ENCODE data around the gene ISCA2.

Gene ISCA2

GRCh38 chr14:74501691-74502090, 8.1 kb downstream of the ISCA2 start:
- DNase-seq (ENCODE audit: low read depth, low spot score) = no peak
- in situ Hi-C loops (cut with HindIII; ENCODE audit: low sequenced_read_pairs) = no loop called here
- no peak for TF ChIP-seq CTCF (IDR thresholded peaks at IDR 0.05; ENCODE audit: low read depth, low read length)
- no peak overlapping the region for H3K4me3 ChIP-seq (ENCODE audit: low read depth, low read length)

- DNase-seq (ENCODE audit: low read depth, low spot score) = no peak
- TF ChIP-seq CTCF (IDR thresholded peaks at IDR 0.05; ENCODE audit: low read depth, low read length) = peak; percentile 71
- in situ Hi-C loops (cut with HindIII; ENCODE audit: low sequenced_read_pairs) = no loop called here
- H3K4me3 ChIP-seq (ENCODE audit: low read depth, low read length) = no peak overlapping the region
Measured at GRCh38 chr14:74502236-74503019, 8.9 kb downstream of the ISCA2 start.

- no peak for TF ChIP-seq CTCF (IDR thresholded peaks at IDR 0.05; ENCODE audit: low read depth, low read length)
- no peak overlapping the region for H3K4me3 ChIP-seq (ENCODE audit: low read depth, low read length)
- in situ Hi-C loops (cut with HindIII; ENCODE audit: low sequenced_read_pairs) = no loop called here
- DNase-seq (ENCODE audit: low read depth, low spot score) = no peak
Measured at GRCh38 chr14:74503291-74503937, 9.8 kb downstream of the ISCA2 start.

- no peak for DNase-seq (ENCODE audit: low read depth, low spot score)
- in situ Hi-C loops (cut with HindIII; ENCODE audit: low sequenced_read_pairs) = no loop called here
- H3K4me3 ChIP-seq (ENCODE audit: low read depth, low read length) = no peak overlapping the region
- no peak for TF ChIP-seq CTCF (IDR thresholded peaks at IDR 0.05; ENCODE audit: low read depth, low read length)
Measured at GRCh38 chr14:74503938-74504335, 10.4 kb downstream of the ISCA2 start.

GRCh38 chr14:74504412-74504811, 10.8 kb downstream of the ISCA2 start:
- in situ Hi-C loops (cut with HindIII; ENCODE audit: low sequenced_read_pairs) = no loop called here
- H3K4me3 ChIP-seq (ENCODE audit: low read depth, low read length) = no peak overlapping the region
- no peak for TF ChIP-seq CTCF (IDR thresholded peaks at IDR 0.05; ENCODE audit: low read depth, low read length)
- no peak for DNase-seq (ENCODE audit: low read depth, low spot score)

- no peak for DNase-seq (ENCODE audit: low read depth, low spot score)
- H3K4me3 ChIP-seq (ENCODE audit: low read depth, low read length) = no peak overlapping the region
- in situ Hi-C loops (cut with HindIII; ENCODE audit: low sequenced_read_pairs) = no loop called here
- no peak for TF ChIP-seq CTCF (IDR thresholded peaks at IDR 0.05; ENCODE audit: low read depth, low read length)
Measured at GRCh38 chr14:74504874-74505720, 11.5 kb downstream of the ISCA2 start.
